Endothelial cell of umbilical vein (primary cell): Measurements from ENCODE around the gene NPLOC4. TPM values are rescaled to one million over a fixed set of nuclear protein-coding genes. Genes with fewer than 3 reads are reported as not detected.

Source experiments
- BruUV-seq: library from RNA; stranded (reverse); fragments of 400-500 nt; replicated peaks from 2 replicates; lab custom pipeline; 2021; lab: Mats Ljungman, UMichigan
- CTCF ChIA-PET: fragments of 300-600, 350-600 bp; sonication (Branson Sonifier 250); formaldehyde crosslinking; loops from one replicate; lab custom pipeline; 2021; ENCODE audit warnings: antibody characterized with exemption, inconsistent platforms; lab: Charles Lee
- POLR2A ChIA-PET: fragments of 300-600, 350-600 bp; sonication (Branson Sonifier 250); formaldehyde crosslinking; loops from one replicate; lab custom pipeline; 2021; ENCODE audit warnings: antibody characterized with exemption, inconsistent platforms; lab: Charles Lee
- DNase-seq: peaks from one replicate; pipeline ENCODE4 v3.0.0-alpha.2; 2011; ENCODE audit warnings: low read depth, low spot score
- FAIRE-seq: peaks from 2 replicates; lab custom pipeline; 2011; peaks lifted over from hg19 to GRCh38; lab: Jason Lieb, UNC
- H2AFZ ChIP-seq: 2 replicates; pipeline ENCODE4 v1.6.0; 2012; ENCODE audit warnings: low read depth, low read length, control low read depth, inconsistent platforms
- H3K27ac ChIP-seq: 2 replicates; pipeline ENCODE4 v1.5.1; 2011; ENCODE audit warnings: low read depth, mild to moderate bottlenecking, control low read depth, low read length, moderate library complexity; ENCODE audit not compliant: insufficient read depth
- H3K27me3 ChIP-seq, 2 experiments: 2 replicates each; pipeline versions ENCODE4 v1.6.0 to v1.6.1; 2011; ENCODE audit warnings: low read length in 2 of 2, mixed read lengths in 1 of 2; ENCODE audit not compliant: control insufficient read depth in 2 of 2, insufficient read depth in 2 of 2
- H3K36me3 ChIP-seq, 2 experiments: 2 replicates in 1 of 2; 3 replicates in 1 of 2; pipeline ENCODE4 v1.5.1; 2011; ENCODE audit warnings: low read length in 2 of 2, mild to moderate bottlenecking in 1 of 2, moderate library complexity in 1 of 2; ENCODE audit not compliant: control insufficient read depth in 2 of 2, insufficient read depth in 2 of 2; ENCODE audit errors: extremely low read depth in 1 of 2
- H3K4me1 ChIP-seq: 3 replicates; pipeline ENCODE4 v1.5.1; 2011; ENCODE audit warnings: mild to moderate bottlenecking, low read length; ENCODE audit not compliant: control insufficient read depth, insufficient read depth; ENCODE audit errors: extremely low read depth
- H3K4me2 ChIP-seq: 2 replicates; pipeline ENCODE4 v1.6.1; 2011; ENCODE audit warnings: low read length, control low read depth, mixed read lengths; ENCODE audit not compliant: insufficient read depth
- H3K4me3 ChIP-seq, 3 experiments: fragments of 200-600 bp in 1 of 3; sonication (generic), shearing (Covaris generic) in 1 of 3; replicated peaks in 1 of 3; 2 replicates each; pipeline ENCODE4 v1.5.1; 2011 to 2016; ENCODE audit warnings: control low read depth in 3 of 3, low read length in 3 of 3, mild to moderate bottlenecking in 2 of 3, inconsistent platforms in 1 of 3, low read depth in 1 of 3, moderate library complexity in 1 of 3; ENCODE audit not compliant: insufficient read depth in 1 of 3
- H3K79me2 ChIP-seq: 2 replicates; pipeline ENCODE4 v1.6.0; 2012; ENCODE audit warnings: low read length, inconsistent platforms; ENCODE audit not compliant: control insufficient read depth, insufficient read depth
- H3K9ac ChIP-seq: replicated peaks from 2 replicates; pipeline ENCODE3; 2011; ENCODE audit warnings: low read length, control low read depth; ENCODE audit not compliant: insufficient read depth; ENCODE audit errors: extremely low read depth
- H3K9me1 ChIP-seq: replicated peaks from 3 replicates; pipeline ENCODE4 v1.6.0; 2011; ENCODE audit warnings: mild to moderate bottlenecking, low read length; ENCODE audit not compliant: control insufficient read depth, insufficient read depth; ENCODE audit errors: extremely low read depth
- H3K9me3 ChIP-seq: replicated peaks from 2 replicates; pipeline ENCODE4 v1.5.1; 2012; ENCODE audit warnings: low read length, inconsistent platforms; ENCODE audit not compliant: control insufficient read depth, insufficient read depth
- H4K20me1 ChIP-seq: replicated peaks from 2 replicates; pipeline ENCODE3; 2011; ENCODE audit warnings: mild to moderate bottlenecking, low read length; ENCODE audit not compliant: control insufficient read depth, insufficient read depth; ENCODE audit errors: extremely low read depth
- EZH2 ChIP-seq: IDR thresholded peaks from 2 replicates; pipeline ENCODE4 v1.6.1; 2012; ENCODE audit warnings: borderline replicate concordance, low read depth, mild to moderate bottlenecking, moderate library complexity, low read length, inconsistent platforms; ENCODE audit not compliant: severe bottlenecking
- FOS ChIP-seq: IDR thresholded peaks from 2 replicates; pipeline ENCODE4 v1.6.1; 2011; ENCODE audit warnings: mild to moderate bottlenecking, low read length, moderate library complexity, borderline replicate concordance; ENCODE audit not compliant: insufficient read depth
- GATA2 ChIP-seq: IDR thresholded peaks from 2 replicates; pipeline ENCODE4 v1.7.0; 2011; ENCODE audit warnings: low read depth, mild to moderate bottlenecking, moderate library complexity, mixed read lengths, low read length; ENCODE audit not compliant: insufficient read length, insufficient read depth
- JUN ChIP-seq: IDR thresholded peaks from 2 replicates; pipeline ENCODE4 v1.6.1; 2011; ENCODE audit warnings: borderline replicate concordance, low read depth; ENCODE audit not compliant: insufficient read length, insufficient read depth
- MYC ChIP-seq: IDR thresholded peaks from one replicate; pipeline ENCODE4 v1.6.1; 2011; ENCODE audit warnings: mild to moderate bottlenecking, low read depth, low read length
- POLR2A ChIP-seq: IDR thresholded peaks from 2 replicates; pipeline ENCODE4 v1.6.1; 2012; ENCODE audit warnings: low read depth, mild to moderate bottlenecking, control low read depth, low read length
- POLR2AphosphoS5 ChIP-seq: IDR thresholded peaks from 2 replicates; pipeline ENCODE4 v1.6.1; 2012; ENCODE audit warnings: low read depth, mild to moderate bottlenecking, control low read depth, low read length, moderate library complexity; ENCODE audit not compliant: insufficient read depth
- dilution Hi-C: fragments of 300-500 bp; cut with MboI; formaldehyde crosslinking; loops from one replicate; pipeline ENCODE4 v1.15.0; 2019; ENCODE audit warnings: low sequenced_read_pairs; ENCODE audit not compliant: extremely low pct_ligation_motif_present
- intact Hi-C: fragments of 100-400 bp; cut with micrococcal nuclease; formaldehyde crosslinking; loops from one replicate; pipeline ENCODE4 v1.10.0; 2022
- polyA plus RNA-seq, 4 experiments: library from polyadenylated mRNA; depleted of rRNA in 3 of 4; stranded (reverse) in 3 of 4; unstranded in 1 of 4; fragments of >200 nt; gene quantifications; 2 replicates each; pipeline versions ENCODE4 v1.2.1 to v1.2.3, GENCODE V29; 2011 to 2012; ENCODE audit warnings: missing spikeins in 1 of 4
- total RNA-seq: library from RNA; stranded (reverse); gene quantifications from 2 replicates; pipeline ENCODE4 v1.2.3, GENCODE V29; 2021
- TF ChIP-seq, protein P1 (sequence below), 2 donors: IDR thresholded peaks; 1 replicate in 1 of 2; 2 replicates in 1 of 2; pipeline ENCODE4 v1.5.1; 2011; ENCODE audit warnings: low read length in 2 of 2, mild to moderate bottlenecking in 2 of 2, moderate library complexity in 2 of 2, control low read depth in 1 of 2, inconsistent platforms in 1 of 2, low read depth in 1 of 2; ENCODE audit not compliant: insufficient read depth in 1 of 2; ENCODE audit errors: extremely low read depth in 1 of 2
- TF ChIP-seq, protein P2 (sequence below): IDR thresholded peaks from 2 replicates; pipeline ENCODE4 v1.6.1; 2011; ENCODE audit not compliant: insufficient read depth, insufficient read length

NPLOC4 gene
- total and polyA plus RNA-seq, 2 donors (not counting 3 experiments of a cell fraction or from before 2014, with no cell fraction given) = 150 to 175 TPM

DNA sequence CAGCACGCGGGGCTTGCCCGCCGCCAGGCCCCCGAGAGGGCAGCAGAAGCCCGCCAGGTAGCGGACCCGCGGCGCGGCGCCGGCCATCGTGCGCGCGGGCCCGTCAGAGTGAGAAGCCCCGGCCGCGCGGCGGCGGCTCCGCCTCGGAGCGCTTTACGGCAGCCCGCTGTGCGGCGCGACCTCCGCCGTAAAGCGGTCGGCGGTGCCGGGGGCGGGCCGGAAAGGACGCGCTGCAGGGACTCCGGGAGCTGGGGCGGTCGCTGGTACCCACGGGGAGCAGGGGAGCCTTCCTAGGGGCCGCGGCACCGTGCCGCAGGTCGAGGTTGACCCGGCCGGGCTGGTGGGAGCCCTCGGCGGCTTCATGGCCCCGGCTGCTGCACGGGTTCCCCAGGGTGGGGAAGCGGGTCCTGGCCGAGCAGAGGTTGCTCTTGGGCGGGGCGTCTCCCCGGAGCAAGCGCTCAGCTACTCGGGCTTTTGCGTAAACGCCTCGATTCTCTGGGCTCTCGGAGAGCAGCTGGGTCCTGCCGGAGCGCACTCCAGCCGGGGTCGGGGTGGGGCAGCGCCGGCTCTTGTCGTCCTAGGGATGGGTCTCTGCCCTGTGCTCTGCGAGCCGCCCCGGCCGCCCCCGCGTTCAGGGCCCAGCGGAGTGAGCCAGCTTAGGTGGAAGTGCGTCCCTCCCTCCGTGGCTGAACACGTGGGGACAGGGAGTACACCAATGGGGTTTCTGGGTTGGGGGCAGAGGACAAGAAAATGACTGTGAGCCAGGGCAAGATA lies 84.5 kb downstream of the NPLOC4 start, which contains the start of gene FAAP100:
Gene FAAP100 (minus strand): TSS at position 110 of the 774 bp plus-strand sequence. CDS start 23 bp downstream, at position 87.
- FAIRE-seq = peak; percentile 58
- Histone ChIP-seq H3K27me3 (no peaks in the 10 kb centered on the region), H3K9me1 (no peaks in the 10 kb centered on the region), H3K4me1 (peaks cover 41% of the 10 kb centered on the region), H3K9ac (peak within 1 kb of the TSS; percentile 64), H3K4me3 (peak within 1 kb of the TSS; percentile 61 to 93 (median 72)), H3K9me3 (no peaks in the 10 kb centered on the region), H3K79me2 (peaks cover 33% of the 10 kb centered on the region), H3K27ac (peak within 1 kb of the TSS; percentile 79), H2AFZ (peak within 1 kb of the TSS; percentile 70), H3K36me3 (peaks cover 0 to 31% of the 10 kb centered on the region in 2 experiments), H4K20me1 (no peaks in the 10 kb centered on the region), H3K4me2 (peak within 1 kb of the TSS; percentile 76)
- DNase-seq = peak; percentile 83
- intact Hi-C loops = loop anchor here (1.0 to 2.0 kb wide), 5 partner anchors 9 to 49 kb away; no protein-coding TSS in a partner anchor
- no peak for TF ChIP-seq JUN
- TF ChIP-seq FOS = no peak
- TF ChIP-seq GATA2 = no peak
- no peak for TF ChIP-seq MYC
- TF ChIP-seq, protein P1, sequence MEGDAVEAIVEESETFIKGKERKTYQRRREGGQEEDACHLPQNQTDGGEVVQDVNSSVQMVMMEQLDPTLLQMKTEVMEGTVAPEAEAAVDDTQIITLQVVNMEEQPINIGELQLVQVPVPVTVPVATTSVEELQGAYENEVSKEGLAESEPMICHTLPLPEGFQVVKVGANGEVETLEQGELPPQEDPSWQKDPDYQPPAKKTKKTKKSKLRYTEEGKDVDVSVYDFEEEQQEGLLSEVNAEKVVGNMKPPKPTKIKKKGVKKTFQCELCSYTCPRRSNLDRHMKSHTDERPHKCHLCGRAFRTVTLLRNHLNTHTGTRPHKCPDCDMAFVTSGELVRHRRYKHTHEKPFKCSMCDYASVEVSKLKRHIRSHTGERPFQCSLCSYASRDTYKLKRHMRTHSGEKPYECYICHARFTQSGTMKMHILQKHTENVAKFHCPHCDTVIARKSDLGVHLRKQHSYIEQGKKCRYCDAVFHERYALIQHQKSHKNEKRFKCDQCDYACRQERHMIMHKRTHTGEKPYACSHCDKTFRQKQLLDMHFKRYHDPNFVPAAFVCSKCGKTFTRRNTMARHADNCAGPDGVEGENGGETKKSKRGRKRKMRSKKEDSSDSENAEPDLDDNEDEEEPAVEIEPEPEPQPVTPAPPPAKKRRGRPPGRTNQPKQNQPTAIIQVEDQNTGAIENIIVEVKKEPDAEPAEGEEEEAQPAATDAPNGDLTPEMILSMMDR (IDR thresholded peaks at IDR 0.05; ENCODE audit: extremely low read depth in 1 of 2, insufficient read depth in 1 of 2, low read depth in 1 of 2, low read length in 2 of 2) = no peak
- TF ChIP-seq POLR2A = peak; percentile 73
- TF ChIP-seq, protein P2, sequence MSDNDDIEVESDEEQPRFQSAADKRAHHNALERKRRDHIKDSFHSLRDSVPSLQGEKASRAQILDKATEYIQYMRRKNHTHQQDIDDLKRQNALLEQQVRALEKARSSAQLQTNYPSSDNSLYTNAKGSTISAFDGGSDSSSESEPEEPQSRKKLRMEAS = peak; percentile 36
- no peak for TF ChIP-seq EZH2
- TF ChIP-seq POLR2AphosphoS5 = peak; percentile 87
- CTCF ChIA-PET = interaction anchor here (0.8 to 2.6 kb wide), 10 partner anchors 8 to 297 kb away, joined by 3 to 16 read pairs (median 4); no protein-coding TSS in a partner anchor
- dilution Hi-C loops = no loop called here
- POLR2A ChIA-PET = interaction anchor here (0.7 to 1.0 kb wide), 3 partner anchors 9 to 24 kb away, joined by 3 to 6 read pairs (median 6); no protein-coding TSS in a partner anchor
- no TSS peak for BruUV-seq
